NCI-H146 treated with DMSO at 0.1 percent for 48 hours (cell line): ENCODE measurements around the gene DPYSL4.

Experiments
- DNase-seq: peaks from one replicate; lab custom pipeline; 2025; ENCODE audit not compliant: unreplicated experiment; lab: John Stamatoyannopoulos, UW

The DPYSL4 gene

DNA sequence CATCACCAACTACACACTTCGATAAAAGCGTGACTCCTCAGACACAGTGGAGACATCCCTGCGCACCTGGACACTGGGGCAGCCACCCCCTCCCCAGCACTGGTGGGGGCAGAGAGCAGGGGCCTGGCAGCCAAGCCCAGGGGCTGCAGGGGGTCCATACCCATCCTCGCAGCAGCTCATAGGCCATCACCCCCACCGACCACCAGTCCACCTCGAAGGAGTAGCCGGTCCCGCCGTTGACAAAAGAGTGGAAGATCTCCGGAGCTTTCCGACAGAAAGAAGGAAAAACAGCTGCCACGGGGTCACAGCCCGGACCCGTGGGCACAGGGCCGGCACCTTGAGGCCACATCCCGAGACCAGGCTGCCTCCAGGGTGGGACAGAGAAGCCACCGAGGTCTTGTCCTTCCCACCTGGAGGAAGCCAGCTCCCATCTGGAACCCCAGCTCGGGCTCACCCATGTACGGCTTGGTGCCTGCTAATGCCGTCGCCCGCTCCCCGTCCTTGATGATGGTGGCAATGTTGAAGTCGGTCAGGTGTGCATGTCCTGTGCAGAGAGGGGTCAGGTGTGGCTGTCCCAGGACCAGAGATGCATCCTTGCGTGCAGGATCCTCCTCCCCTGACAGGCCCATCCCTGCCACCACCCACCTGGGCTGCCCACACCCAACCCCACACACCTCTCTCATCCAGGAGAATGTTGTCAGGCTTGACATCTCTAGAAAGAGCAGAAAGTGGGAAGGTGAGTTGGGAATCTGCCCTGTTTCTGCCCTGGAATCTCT is 38.5 kb downstream of the DPYSL4 start:
- no peak for DNase-seq

DNA sequence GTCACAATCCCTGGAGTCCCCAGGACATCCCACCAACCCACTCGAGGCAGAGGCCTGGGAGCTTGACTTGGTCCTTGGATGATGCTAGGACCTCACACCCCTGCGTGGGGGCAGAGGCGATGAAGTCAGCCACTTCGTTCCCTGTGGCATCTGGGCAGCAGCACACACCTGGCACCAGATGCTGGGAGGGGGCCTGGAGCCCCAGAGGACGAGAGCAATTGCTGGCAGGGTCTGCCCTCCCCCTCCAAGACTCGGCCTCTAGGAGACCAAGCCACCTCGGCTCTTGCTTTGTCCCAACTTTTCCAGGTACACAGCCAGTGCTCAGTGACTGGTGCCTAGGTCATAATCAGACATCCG is 39.1 kb downstream of the DPYSL4 start:
- DNase-seq = no peak

DNA sequence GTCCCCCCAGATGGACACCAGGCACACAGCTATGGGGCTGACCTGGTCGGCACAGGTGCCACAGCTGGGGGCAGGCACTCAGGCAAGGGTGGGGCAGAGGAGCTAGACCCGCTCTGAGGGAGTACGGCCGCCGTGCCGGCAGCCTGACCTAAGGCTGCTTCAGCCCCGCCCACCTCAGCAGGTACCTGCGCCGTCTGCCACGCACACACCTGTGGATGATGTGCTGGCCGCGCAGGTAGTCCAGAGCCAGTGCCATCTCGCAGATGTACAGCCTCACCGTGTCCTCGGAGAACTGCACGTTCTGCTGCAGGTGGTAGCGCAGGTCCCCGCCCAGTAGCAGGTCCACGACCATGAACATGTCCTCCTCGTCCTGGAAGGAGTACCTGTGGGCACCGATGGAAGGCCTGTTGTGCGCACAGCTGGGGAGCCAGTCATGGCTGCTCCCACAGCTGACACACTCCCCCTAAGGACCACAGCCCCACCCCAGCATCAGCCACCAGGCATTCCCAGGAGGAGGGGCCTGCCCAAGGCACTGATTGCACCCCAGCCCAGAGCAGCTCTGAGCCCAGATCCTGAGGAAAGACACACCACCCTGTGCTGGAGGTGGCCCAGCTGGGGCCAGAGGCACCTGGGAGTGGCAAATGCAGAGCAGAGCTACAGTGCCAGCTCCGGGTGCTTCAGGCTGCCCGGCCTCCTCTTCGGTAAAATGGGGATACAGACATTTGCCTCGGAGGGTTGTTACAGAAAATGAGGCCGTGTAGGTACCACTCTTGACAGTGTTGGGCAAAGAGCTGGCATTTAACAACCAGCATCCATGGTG is 40.0 kb downstream of the DPYSL4 start:
- DNase-seq = no peak

DNA sequence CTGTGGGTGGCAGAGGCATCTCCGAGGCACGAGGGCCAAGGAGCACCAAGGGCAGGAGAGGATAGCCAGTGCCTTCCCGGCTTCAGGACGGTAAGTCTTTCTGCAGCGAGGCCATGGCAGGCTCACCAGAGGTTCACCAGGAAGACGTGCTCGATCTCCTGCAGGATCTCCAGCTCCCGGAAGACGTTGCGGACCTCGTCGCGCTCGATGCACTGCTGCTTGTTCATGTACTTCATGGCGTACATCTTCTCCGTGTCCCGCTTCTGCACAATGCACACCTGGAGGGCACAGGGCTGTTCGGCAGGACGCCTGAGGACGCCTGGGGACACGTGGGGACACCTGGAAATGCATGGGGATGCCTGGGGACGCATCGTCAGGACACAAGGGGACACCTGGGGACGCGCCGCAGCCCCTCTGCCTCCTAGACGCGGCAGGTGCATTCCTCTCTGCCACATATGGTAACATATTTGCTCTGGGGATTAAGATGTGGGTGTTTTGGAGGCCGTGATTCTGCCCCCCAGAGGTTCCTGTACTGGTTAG is 41.2 kb downstream of the DPYSL4 start:
- no peak for DNase-seq

DNA sequence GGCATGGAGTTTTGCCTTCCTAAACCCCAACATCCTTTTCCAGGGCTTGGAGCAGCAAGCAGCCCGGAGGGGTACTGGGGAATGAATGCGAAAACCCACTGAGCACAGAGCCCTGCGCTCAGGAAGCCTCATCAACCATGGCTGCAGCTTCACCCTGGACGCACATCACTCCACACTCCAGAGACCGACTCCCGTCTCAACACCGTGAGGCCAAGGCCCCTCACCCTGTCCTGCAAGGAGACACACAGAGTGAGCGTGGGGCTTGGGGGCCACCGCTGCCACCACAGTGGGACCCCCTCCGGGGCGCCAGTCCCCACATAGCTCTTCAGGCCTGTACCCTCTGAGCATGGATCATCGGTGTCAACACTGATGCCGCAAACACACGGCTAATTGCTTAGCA is 41.9 kb downstream of the DPYSL4 start:
- DNase-seq = no peak

DNA sequence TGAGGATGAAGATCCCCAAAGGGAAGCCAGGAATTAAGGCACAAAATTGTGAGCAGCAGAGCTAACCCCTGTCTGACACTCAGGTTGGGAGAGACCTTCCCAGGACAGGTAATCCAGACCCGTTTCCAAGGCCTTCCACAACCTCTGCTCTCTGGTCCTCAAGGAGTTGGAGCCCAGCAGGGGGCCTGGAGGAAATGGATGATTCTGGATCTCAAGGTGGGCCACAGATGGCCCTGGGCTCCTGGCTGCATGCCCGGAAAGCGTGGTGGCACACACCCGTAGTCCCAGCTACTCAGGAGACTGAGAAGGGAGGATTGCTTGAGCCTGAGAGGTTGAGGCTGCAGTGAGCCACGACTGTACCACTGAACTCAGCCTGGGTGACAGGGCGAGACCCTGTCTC is 42.3 kb downstream of the DPYSL4 start:
- DNase-seq = no peak

DNA sequence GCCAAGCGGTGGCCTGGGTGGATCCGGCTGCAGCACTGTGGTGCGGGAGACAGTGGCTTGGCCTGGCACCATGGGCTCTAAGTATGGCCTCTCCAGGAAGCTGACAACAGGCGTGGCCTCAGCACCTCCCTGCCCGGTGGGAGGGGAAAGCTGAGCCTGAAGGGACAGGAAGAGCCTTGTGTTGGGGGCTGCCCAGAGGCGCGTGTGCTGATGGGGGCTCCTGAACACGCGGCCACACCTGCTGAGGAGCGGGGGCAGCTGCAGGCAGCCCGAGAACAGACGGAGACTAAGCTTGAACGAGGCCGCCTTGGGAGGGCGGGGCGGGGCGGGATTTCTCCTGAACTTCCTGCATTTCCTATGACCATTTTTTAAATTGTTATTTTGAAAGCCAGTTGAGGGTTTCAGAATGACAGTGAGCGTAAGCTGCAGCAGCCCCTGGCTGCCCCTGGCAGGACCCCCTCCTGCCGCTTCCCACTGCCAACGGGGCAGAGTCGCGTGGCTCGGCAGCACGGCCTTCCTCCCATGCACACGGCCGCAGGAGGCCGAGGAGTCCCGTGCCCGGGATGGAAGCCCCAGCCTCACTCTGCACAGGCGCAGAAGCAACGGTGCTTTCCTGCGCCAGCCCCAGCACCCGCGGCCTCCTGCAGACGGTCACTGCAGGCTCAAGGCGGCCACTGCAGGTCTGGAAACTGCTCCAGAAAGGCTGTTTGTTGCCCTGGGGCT is 43.2 kb downstream of the DPYSL4 start:
- DNase-seq = no peak

DNA sequence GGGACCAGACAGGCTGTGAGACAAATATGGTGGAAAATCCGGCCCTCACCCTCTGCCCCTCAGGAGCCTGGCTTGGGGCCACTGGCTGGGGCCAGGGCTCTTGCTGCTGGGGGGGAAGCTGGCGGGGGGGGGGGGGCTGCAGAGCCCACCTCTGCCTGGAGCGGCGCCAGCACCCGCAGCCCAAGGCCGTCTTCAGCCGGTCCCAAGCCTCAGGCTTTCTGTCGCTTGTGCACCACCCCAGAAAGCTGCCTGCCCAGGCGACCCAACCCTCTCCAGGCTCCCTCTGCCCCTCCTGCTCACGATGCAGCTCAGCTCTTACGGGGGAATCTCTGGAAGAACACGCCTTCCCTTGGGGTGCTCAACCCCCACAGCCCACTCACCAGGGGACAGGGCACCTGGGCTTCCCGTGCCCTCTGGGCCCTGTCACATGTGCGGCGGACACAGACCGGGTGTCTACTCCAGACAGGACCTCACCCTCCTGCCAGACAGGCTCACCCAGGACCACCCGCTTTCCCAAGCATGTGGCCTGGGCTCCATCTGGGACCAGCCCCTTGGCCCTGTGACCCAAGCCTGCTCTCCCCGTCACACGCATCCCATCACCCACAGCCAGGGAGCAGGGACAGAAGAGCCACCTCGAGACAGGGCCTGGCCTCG is 43.9 kb downstream of the DPYSL4 start:
- no peak for DNase-seq

DNA sequence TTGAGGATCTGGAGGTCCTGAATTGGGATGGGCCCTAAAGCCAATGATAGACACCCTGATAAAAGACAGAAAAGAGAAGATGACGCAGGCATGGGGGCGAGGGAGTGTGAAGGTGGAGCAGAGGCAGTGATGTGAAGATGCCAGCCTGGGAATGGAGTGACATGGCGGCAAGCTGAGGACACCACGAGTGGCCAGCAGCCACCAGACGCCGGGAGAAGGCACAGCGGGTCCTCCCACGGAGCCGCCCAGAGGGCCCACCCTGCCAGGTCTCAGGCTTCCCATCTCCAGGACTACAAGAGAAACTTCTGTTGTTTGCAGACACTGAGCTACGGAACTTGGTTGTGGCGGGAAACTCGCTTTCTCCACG is 44.9 kb downstream of the DPYSL4 start:
- no peak for DNase-seq

DNA sequence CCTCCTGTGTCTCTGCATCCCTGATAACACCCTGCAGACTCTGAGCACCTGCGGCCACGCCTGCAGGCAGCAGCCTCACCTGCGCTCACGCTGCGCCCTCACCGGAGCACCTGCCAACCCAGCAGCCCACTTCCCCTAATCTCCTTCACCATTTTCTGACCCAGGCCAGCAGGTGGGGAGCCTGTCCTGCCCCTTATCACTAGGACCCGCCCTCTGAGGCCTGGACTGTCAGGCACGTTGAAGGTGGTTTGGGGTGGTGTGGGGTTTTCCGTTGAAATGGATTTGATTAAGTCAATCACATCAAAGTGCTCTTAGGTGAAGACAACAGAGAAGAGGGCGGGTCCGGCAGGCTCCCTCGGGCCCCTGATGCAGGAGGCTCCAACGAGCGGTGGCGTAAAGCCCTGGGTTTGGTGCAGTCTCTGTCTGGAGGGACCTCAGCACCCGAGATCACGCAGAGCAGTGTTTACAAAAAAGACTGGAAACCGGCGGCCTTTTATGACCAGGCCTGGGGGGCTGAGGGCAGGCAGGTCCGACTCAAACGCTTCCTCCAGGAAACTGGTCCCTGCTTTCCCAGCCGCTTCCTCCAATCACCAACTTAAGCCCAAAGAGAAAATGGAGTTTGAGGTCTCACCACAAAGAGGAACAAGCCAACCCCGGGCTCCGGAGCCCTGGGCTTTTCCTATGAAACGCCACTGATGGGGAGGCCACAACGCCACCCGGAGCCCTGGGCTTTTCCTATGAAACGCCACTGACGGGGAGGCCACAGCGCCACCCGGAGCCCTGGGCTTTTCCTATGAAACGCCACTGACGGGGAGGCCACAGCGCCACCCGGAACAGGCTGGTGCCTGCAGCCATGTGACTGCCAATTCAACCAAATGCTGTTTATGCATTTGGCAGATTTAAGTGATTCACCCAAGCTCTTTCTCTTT is 45.5 kb downstream of the DPYSL4 start:
- DNase-seq = peak; percentile 92

DNA sequence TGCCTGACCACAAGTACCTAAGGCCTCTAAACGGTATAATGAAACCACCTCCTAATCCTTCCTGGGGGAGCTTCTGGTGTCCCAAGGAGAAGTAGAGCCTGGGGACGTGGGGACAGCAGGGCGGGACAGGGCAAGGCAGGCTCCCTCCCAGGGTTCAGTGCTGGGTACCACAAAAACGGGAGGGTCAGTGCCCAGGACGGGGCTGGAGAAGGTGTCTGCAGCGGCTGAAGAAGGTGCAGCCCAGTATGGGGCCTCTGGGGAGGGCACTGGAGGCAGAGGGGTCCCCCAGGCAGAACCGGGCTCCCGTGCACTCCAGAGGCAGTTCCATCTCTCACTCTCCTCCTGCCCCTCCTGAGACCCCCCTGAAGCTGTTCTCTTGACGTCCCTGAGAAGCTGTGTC is 46.2 kb downstream of the DPYSL4 start:
- DNase-seq = no peak

DNA sequence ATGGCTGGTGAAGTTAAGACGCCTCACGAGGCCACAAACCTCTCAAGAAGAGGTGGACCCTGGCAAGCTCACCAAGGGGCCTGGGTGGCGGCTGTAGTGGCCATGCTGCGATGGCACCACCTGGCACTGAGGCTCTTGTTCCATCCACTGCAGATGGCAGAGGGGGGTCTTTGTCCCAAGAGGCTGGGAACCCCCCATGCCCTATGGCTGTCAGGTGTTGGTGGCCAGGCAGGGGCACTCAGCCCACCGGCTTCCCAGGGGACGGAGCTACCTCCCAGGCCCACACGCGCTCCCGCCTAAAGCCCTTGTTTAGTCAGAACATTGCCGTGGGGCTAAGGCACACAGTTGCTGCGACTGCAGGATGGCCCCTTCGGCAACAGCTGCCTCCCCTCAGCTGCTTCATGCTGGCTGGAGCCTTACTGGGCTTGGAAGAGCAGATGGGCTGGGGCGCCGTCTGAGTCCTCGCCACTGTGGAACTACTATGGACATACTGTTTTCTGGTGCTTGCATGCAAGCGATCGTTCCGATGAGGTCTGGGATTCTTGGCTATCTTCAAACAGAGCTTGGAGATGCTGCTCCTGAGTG is 46.8 kb downstream of the DPYSL4 start:
- DNase-seq = no peak

DNA sequence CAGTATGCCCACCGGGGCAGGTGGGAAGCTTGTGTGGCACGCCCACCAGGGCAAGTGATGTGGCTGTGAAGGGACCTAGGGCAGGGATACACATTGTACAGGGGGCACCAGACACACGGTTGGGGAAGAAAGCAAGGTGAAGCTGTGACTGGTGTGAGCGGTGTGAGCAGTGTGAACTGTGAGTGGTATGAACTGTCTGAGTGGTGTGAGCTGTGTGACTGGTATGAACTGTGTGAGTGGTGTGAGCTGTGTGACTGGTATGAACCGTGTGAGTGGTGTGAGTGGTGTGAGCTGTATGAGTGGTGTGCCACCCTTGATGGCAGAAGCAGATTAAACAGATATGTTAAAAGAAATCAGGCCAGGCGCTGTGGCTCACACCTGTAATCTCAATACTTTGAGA is 48.1 kb downstream of the DPYSL4 start:
- DNase-seq = no peak

DNA sequence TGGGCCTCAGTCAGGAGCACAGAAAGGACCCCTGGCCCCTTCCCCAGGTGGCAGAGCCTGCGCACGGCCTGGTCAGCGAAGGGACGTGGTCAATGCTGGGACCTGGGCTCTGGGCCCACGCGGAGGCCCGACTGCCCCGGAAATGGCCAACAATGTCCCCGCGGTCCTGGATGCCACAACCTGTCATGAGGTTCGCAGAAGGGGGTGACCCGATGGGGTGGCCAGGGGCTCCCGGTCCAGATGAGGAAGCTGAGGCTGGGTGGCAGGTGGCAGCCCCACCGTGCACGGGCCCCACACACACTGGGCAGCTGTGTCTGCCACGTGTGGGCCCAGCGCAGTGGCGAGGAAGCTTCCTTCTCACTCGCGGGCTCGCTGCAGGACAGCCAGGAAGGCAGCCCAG is 49.4 kb downstream of the DPYSL4 start:
- DNase-seq = no peak

DNA sequence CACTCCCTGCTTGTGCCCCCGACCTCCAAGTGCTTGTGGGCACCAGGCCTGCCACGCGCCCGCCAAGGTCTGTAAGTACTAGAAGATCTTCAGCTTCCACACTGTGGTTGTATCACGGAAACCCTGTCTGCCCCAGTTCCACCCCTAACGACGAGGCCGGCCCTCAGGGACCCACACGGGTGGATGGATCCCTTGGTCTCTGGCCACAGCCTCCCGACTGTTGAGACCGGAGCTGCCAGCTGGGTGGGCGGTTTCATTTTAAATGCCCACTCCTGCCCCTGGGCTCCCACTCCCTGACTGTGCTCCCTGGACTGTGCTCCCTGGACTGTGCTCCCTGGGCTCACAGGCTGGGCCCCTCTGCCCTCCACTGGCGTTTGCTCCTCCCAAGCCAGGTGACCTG is 50.1 kb downstream of the DPYSL4 start:
- DNase-seq = no peak

DNA sequence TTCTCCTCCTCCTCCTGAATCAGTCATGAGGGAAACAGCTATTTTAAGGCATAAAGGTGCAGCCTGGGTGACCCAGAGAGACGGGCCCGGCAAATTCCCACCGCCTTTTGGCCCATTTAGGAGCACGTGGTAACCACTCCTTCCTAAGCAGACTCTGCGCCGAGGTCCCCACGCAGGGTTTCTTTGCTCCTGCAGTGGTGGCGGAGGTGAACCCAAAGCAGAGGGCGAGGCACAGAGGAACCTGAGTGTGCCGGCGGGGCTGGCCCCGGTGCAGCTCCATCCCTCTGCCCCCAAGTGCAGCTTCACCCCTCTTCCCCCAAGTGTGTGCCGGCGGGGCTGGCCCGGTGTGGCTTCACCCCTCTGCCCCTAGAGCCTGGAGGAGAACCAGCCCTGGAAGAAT is 50.6 kb downstream of the DPYSL4 start:
- no peak for DNase-seq

DNA sequence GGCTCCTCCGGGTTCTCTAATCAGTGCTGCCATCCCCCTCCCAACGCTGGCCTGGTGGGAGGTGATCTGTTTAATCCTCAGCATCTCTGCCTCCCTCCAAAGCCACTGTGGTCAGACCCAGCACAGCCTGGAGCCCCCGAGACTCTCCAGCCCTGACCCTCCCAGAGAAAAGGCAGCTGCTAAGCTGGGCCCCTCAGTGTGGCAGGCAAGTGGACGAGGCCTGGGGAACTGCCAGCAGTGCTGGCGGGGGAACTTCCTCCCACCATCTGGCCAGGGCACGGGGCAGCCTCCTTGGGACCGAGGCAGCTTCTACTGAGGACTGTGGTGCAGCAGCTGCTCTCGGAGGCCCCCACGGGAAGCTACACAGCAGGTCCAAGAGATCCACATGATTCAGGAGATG is 51.1 kb downstream of the DPYSL4 start:
- DNase-seq = no peak

DNA sequence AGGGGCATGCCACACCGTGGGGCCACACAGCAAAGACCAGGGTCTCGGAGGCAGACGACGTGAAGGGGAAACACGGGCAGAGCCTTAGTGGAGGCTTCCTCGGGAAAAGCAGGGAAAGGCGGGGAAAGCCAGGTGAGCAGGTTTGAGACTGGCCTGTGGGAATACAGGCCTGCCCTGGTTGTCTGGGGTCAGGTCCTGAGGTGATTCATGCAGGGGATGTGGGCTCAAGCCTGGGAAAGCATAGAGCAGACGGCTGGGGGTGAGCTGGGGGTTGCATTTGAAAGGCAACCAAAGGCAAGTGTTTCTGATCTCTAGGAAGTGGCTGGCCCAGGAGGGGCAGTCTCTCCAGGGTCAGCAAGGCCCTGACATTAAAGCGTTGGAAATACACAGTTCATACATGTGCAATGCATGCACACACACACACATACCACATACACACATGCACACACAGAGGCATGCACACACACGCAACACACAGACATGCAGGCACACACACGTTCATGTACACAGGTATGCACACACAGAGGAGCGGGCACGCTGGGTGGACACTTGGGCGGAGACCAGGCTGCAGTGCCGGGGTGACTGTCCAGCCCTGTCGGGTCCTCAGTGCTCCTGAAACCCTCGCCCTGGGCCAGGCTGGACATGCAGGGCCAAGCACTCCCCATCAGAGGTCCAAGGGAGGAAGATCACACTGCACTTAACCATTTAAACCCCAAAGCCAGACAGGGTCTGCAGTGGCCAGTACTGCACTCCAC is 51.8 kb downstream of the DPYSL4 start:
- DNase-seq = no peak
